K562 (cell line): Measurements from ENCODE around the gene OR2AT4.

ENCODE experiments used
- CHD1 ChIP-seq: fragments of 200-600 bp; sonication (generic); IDR thresholded peaks from one replicate; pipeline ENCODE4 v1.6.1; 2012; ENCODE audit warnings: mild to moderate bottlenecking, moderate library complexity, low read length, inconsistent platforms
- CHD2 ChIP-seq: IDR thresholded peaks from 2 replicates; pipeline ENCODE4 v1.6.1; 2011; ENCODE audit warnings: low read depth, low read length
- HMG20B ChIP-seq: fragments of 250-450 bp; sonication (Bioruptor Pico); IDR thresholded peaks from 2 replicates; pipeline ENCODE4 v1.5.0; 2021; ENCODE audit warnings: mild to moderate bottlenecking
- KLF6 ChIP-seq: fragments of 250-450 bp; sonication (Bioruptor Pico); IDR thresholded peaks from 2 replicates; pipeline ENCODE4 v1.4.0; 2020; ENCODE audit warnings: mild to moderate bottlenecking, moderate library complexity, borderline replicate concordance
- LCOR ChIP-seq: sonication (generic); formaldehyde crosslinking; IDR thresholded peaks from 2 replicates; pipeline ENCODE4 v1.8.0; 2022; ENCODE audit warnings: mild to moderate bottlenecking, missing genetic modification reagents
- NFXL1 ChIP-seq: fragments of 450-650 bp; formaldehyde crosslinking; IDR thresholded peaks from 2 replicates; pipeline ENCODE4 v1.4.0; 2021; ENCODE audit warnings: mild to moderate bottlenecking
- RAD21 ChIP-seq, 2 experiments: fragments of 250-450 bp in 1 of 2; fragments of 450-650 bp in 1 of 2; sonication (Bioruptor Pico) in 1 of 2; formaldehyde crosslinking in 1 of 2; IDR thresholded peaks in 1 of 2; conservative IDR thresholded peaks in 1 of 2; 2 replicates each; pipeline versions ENCODE4 v1.4.0 to v1.8.0; 2020 to 2022; ENCODE audit warnings: mild to moderate bottlenecking in 2 of 2, moderate library complexity in 1 of 2
- ZKSCAN1 ChIP-seq: fragments of 150-350 bp; IDR thresholded peaks from 2 replicates; pipeline ENCODE4 v1.6.1; 2016; ENCODE audit warnings: low read depth, low read length
- ZNF184 ChIP-seq: sonication (generic); formaldehyde crosslinking; IDR thresholded peaks from 2 replicates; pipeline ENCODE4 v1.5.0; 2020; ENCODE audit warnings: missing genetic modification reagents

- no peak for TF ChIP-seq LCOR
- TF ChIP-seq NFXL1 (CRISPR knock-in tag): no peak
- TF ChIP-seq RAD21 (CRISPR knock-in tag; conservative IDR thresholded peaks at IDR 0.05 in 1 of 2, IDR thresholded peaks at IDR 0.05 in 1 of 2): no peak
- TF ChIP-seq HMG20B (CRISPR knock-in tag): no peak
- TF ChIP-seq CHD1: no peak
- no peak for TF ChIP-seq ZKSCAN1
- TF ChIP-seq CHD2: no peak
- no peak for TF ChIP-seq ZNF184 (CRISPR knock-in tag)
- no peak for TF ChIP-seq KLF6 (CRISPR knock-in tag)
Measured at GRCh38 chr11:75144716-75145014, 48.0 kb upstream of the OR2AT4 start.
